Mesendoderm (in vitro differentiated cells): ENCODE results near the gene TGFBR3L.
A peak's percentile ranks its signal among the peaks of the same experiment; 100 is the strongest.
"Not testable (repeated sequence)": the region's sequence is repeated elsewhere in the genome, so short reads cannot be mapped to it uniquely, and the experiment has no call there.

Experiments used
- DNase-seq: peaks from one replicate; pipeline ENCODE4 v3.0.0; 2013
- H2AK5ac ChIP-seq: 2 replicates; pipeline ENCODE4 v1.6.1; 2013; ENCODE audit warnings: low read length, inconsistent platforms
- H2BK120ac ChIP-seq: 2 replicates; pipeline ENCODE4 v1.6.1; 2013; ENCODE audit warnings: low read depth, mild to moderate bottlenecking, low read length, moderate library complexity, mixed read lengths
- H2BK15ac ChIP-seq: replicated peaks from 2 replicates; pipeline ENCODE4 v1.6.1; 2013; ENCODE audit warnings: low read depth, mild to moderate bottlenecking, moderate library complexity
- H2BK5ac ChIP-seq: 2 replicates; pipeline ENCODE4 v1.6.1; 2013; ENCODE audit warnings: low read length, inconsistent platforms
- H3K18ac ChIP-seq: 2 replicates; pipeline ENCODE4 v1.6.1; 2013; ENCODE audit warnings: mild to moderate bottlenecking, low read length, mixed read lengths
- H3K23ac ChIP-seq: one replicate; pipeline ENCODE4 v1.6.1; 2013; ENCODE audit warnings: low read length
- H3K27ac ChIP-seq: 2 replicates; pipeline ENCODE4 v1.5.1; 2013; ENCODE audit warnings: low read depth, mild to moderate bottlenecking, inconsistent platforms, low read length, moderate library complexity
- H3K27me3 ChIP-seq: 2 replicates; pipeline ENCODE4 v1.6.1; 2013; ENCODE audit warnings: low read length, control low read depth, mild to moderate bottlenecking, inconsistent platforms; ENCODE audit not compliant: insufficient read depth, poor library complexity
- H3K36me3 ChIP-seq: 2 replicates; pipeline ENCODE4 v1.6.1; 2013; ENCODE audit warnings: low read length, inconsistent platforms; ENCODE audit not compliant: control insufficient read depth, insufficient read depth
- H3K4ac ChIP-seq: one replicate; pipeline ENCODE4 v1.6.1; 2013; ENCODE audit warnings: low read depth, mild to moderate bottlenecking, low read length, moderate library complexity
- H3K4me1 ChIP-seq: 2 replicates; pipeline ENCODE4 v1.6.1; 2013; ENCODE audit warnings: low read depth, low read length, inconsistent platforms; ENCODE audit not compliant: control insufficient read depth
- H3K4me2 ChIP-seq: 2 replicates; pipeline ENCODE4 v1.6.1; 2013; ENCODE audit warnings: low read length
- H3K4me3 ChIP-seq: 2 replicates; pipeline ENCODE4 v1.5.1; 2013; ENCODE audit warnings: mild to moderate bottlenecking, low read length
- H3K56ac ChIP-seq: one replicate; pipeline ENCODE4 v1.6.1; 2013; ENCODE audit warnings: low read length
- H3K79me1 ChIP-seq: 2 replicates; pipeline ENCODE4 v1.6.1; 2013; ENCODE audit warnings: low read length, inconsistent platforms
- H3K79me2 ChIP-seq: 2 replicates; pipeline ENCODE4 v1.6.1; 2013; ENCODE audit warnings: mild to moderate bottlenecking, low read length; ENCODE audit not compliant: control insufficient read depth, insufficient read depth
- H3K9ac ChIP-seq: 2 replicates; pipeline ENCODE4 v1.6.1; 2013; ENCODE audit warnings: low read length, inconsistent platforms
- H4K5ac ChIP-seq: one replicate; pipeline ENCODE4 v1.6.1; 2013; ENCODE audit warnings: low read length
- H4K8ac ChIP-seq: one replicate; pipeline ENCODE4 v1.6.1; 2013; ENCODE audit warnings: low read depth, mild to moderate bottlenecking, control low read depth, low read length, moderate library complexity
- WGBS: extraction: QIAGEN DNeasy Blood & Tissue Kit; methylation state at CpG from one replicate; pipeline ENCODE4 v1.1.7; 2013; ENCODE audit warnings: low lambda C conversion rate, missing lambda C conversion rate; ENCODE audit not compliant: insufficient coverage; ENCODE audit errors: extremely low coverage; 5-methylcytosine and 5-hydroxymethylcytosine counted together

TGFBR3L gene

DNA sequence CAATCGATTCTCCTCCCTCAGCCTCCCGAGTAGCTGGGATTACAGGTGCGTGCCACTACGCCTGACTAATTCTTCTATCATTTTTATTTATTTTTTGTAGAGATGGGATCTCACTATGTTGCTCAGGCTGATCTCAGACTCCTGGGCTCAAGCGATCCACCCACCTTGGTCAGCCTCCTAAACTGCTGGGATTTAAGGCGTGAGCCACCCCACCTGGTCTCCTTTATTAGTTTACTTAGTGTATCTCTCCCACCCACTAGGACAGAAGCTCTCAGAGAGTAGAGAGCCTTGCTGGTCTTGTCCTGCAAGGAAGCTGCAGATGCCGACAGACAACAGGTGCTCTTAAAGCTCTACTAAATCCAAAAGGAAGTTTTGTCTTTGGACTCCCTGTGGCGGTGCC is 28.8 kb upstream of the TGFBR3L start:
- no peaks in the 10 kb centered on the region for H3K79me2 ChIP-seq
- H4K8ac ChIP-seq = no peak overlapping the region
- no peak overlapping the region for H2BK5ac ChIP-seq
- no CpG with 5 or more reads among the region's 8 CpGs for WGBS
- no peak overlapping the region for H3K23ac ChIP-seq
- no peaks in the 10 kb centered on the region for H3K79me1 ChIP-seq
- no peak overlapping the region for H3K27ac ChIP-seq
- no peak for DNase-seq
- no peaks in the 10 kb centered on the region for H3K4me1 ChIP-seq
- H3K56ac ChIP-seq = no peak overlapping the region
- no peaks in the 10 kb centered on the region for H3K27me3 ChIP-seq
- H2BK15ac ChIP-seq = no peak overlapping the region
- no peak overlapping the region for H3K4ac ChIP-seq
- H2BK120ac ChIP-seq = no peak overlapping the region
- H4K5ac ChIP-seq = no peak overlapping the region
- no peak overlapping the region for H3K4me2 ChIP-seq
- no peak overlapping the region for H3K9ac ChIP-seq
- H3K18ac ChIP-seq = no peak overlapping the region
- no peak overlapping the region for H3K4me3 ChIP-seq
- H3K36me3 ChIP-seq = no peaks in the 10 kb centered on the region
- no peak overlapping the region for H2AK5ac ChIP-seq

DNA sequence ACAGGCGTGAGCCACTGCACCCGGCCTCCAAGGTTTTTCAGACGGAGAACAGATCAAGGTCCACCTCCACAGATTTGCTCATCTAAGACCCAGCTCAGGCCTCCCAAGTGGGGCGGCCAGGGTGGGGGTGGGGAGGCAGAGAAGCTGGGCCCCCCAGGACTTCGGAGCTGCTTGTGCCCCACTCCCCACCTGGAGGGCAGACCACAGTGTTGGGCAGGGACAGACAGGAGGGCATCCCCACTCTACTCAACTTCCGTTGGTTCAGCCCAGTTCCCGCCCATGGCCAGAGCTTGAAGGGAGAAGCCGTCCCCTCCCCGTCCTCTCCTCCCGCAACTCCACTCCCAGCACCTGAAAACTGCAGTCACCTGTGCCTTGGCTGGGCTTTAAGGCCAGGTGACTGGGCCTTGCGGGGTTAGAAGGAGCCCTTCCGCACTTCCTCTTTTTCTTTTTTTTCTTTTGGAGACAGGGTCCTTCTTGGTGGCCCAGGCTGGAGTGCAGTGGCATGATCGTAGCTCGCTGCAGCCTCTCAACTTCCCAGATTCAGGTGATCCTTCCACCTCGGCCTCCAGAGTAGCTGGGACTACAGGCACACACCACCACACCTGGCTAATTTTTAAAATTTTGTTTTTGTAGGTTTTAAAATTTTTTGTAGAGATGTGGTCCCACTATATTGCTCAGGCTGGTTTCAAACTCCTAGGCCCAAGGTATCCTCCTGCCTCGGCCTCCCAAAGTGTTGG is 27.1 kb upstream of the TGFBR3L start:
- no peak overlapping the region for H2BK5ac ChIP-seq
- H2AK5ac ChIP-seq = no peak overlapping the region
- no peaks in the 10 kb centered on the region for H3K4me1 ChIP-seq
- H3K23ac ChIP-seq = no peak overlapping the region
- H3K27ac ChIP-seq = no peak overlapping the region
- H3K56ac ChIP-seq = peak overlapping the region; percentile 80
- H2BK15ac ChIP-seq = no peak overlapping the region
- DNase-seq = no peak
- no peaks in the 10 kb centered on the region for H3K36me3 ChIP-seq
- no peak overlapping the region for H4K8ac ChIP-seq
- H4K5ac ChIP-seq = no peak overlapping the region
- H3K4ac ChIP-seq = no peak overlapping the region
- no peaks in the 10 kb centered on the region for H3K27me3 ChIP-seq
- H3K79me1 ChIP-seq = no peaks in the 10 kb centered on the region
- H3K9ac ChIP-seq = peak overlapping the region; percentile 49
- H3K79me2 ChIP-seq = no peaks in the 10 kb centered on the region
- H3K4me3 ChIP-seq = no peak overlapping the region
- WGBS = no CpG with 5 or more reads among the region's 16 CpGs
- no peak overlapping the region for H3K4me2 ChIP-seq
- H2BK120ac ChIP-seq = no peak overlapping the region
- H3K18ac ChIP-seq = no peak overlapping the region

GRCh38 chr19:7888145-7888825 is 26.3 kb upstream of the TGFBR3L start, which contains the start of gene LRRC8E:
TSS of gene LRRC8E (plus strand) at chr19:7888510. CDS start at chr19:7895604, 7,094 bp downstream.
- H3K56ac ChIP-seq = peak within 1 kb of the TSS; percentile 92
- peak; percentile 84 for DNase-seq
- H4K5ac ChIP-seq = no peak within 1 kb of the TSS
- no peak within 1 kb of the TSS for H2BK5ac ChIP-seq
- no peaks in the 10 kb centered on the region for H3K79me1 ChIP-seq
- H2BK15ac ChIP-seq = no peak within 1 kb of the TSS
- H3K27ac ChIP-seq = no peak within 1 kb of the TSS
- no peak within 1 kb of the TSS for H3K4ac ChIP-seq
- H3K27me3 ChIP-seq = no peaks in the 10 kb centered on the region
- peak within 1 kb of the TSS; percentile 66 for H3K23ac ChIP-seq
- no peak within 1 kb of the TSS for H2AK5ac ChIP-seq
- peak within 1 kb of the TSS; percentile 32 for H3K4me3 ChIP-seq
- H3K4me1 ChIP-seq = no peaks in the 10 kb centered on the region
- H3K18ac ChIP-seq = peak within 1 kb of the TSS; percentile 78
- peak within 1 kb of the TSS; percentile 71 for H3K9ac ChIP-seq
- H3K79me2 ChIP-seq = no peaks in the 10 kb centered on the region
- no peak within 1 kb of the TSS for H2BK120ac ChIP-seq
- no CpG with 5 or more reads among the region's 53 CpGs for WGBS
- H3K36me3 ChIP-seq = no peaks in the 10 kb centered on the region
- H3K4me2 ChIP-seq = peak within 1 kb of the TSS; percentile 64
- H4K8ac ChIP-seq = no peak within 1 kb of the TSS

DNA sequence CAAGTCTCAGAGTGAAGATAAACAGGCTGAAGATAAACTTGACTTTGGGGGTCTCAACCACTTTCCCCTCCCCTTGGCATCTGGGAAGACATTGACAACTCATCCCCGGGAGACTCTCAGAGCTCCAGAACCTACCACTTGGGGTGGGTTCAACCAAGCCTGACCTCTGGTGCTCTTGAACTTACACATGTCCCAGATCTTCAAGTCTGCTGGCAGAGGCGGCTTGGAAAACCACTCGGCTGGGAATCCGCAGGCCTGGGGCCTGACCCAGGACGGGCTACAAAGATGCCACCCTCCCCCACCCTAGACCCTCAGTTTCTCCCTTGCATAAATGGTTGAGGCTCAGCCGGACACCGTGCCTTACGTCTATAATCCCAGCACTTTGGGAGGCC is 25.8 kb upstream of the TGFBR3L start:
- H3K36me3 ChIP-seq = no peaks in the 10 kb centered on the region
- H3K4me2 ChIP-seq = peak overlapping the region; percentile 64
- no peak overlapping the region for H3K4ac ChIP-seq
- no peak overlapping the region for H4K5ac ChIP-seq
- peak overlapping the region; percentile 66 for H3K23ac ChIP-seq
- H2AK5ac ChIP-seq = no peak overlapping the region
- no peak overlapping the region for H3K27ac ChIP-seq
- peak overlapping the region; percentile 92 for H3K56ac ChIP-seq
- H3K79me1 ChIP-seq = no peaks in the 10 kb centered on the region
- no peak overlapping the region for H4K8ac ChIP-seq
- H3K27me3 ChIP-seq = no peaks in the 10 kb centered on the region
- no CpG with 5 or more reads among the region's 8 CpGs for whole genome bisulfite sequencing
- H3K4me3 ChIP-seq = peak overlapping the region; percentile 32
- peak overlapping the region; percentile 78 for H3K18ac ChIP-seq
- no peak for DNase-seq
- no peak overlapping the region for H2BK5ac ChIP-seq
- H3K79me2 ChIP-seq = no peaks in the 10 kb centered on the region
- H3K9ac ChIP-seq = peak overlapping the region; percentile 71
- no peaks in the 10 kb centered on the region for H3K4me1 ChIP-seq
- no peak overlapping the region for H2BK15ac ChIP-seq
- no peak overlapping the region for H2BK120ac ChIP-seq

GRCh38 chr19:7893362-7894101 is 21.1 kb upstream of the TGFBR3L start:
- H3K56ac ChIP-seq, H3K18ac ChIP-seq, H3K4me3 ChIP-seq, H3K4me2 ChIP-seq, H3K9ac ChIP-seq, H4K5ac ChIP-seq, H3K27me3 ChIP-seq, H3K36me3 ChIP-seq, H3K79me1 ChIP-seq, H3K79me2 ChIP-seq, H2BK120ac ChIP-seq, H2AK5ac ChIP-seq, DNase-seq, H3K4ac ChIP-seq, H3K27ac ChIP-seq, H2BK5ac ChIP-seq, H4K8ac ChIP-seq, H2BK15ac ChIP-seq, H3K23ac ChIP-seq, H3K4me1 ChIP-seq: not testable (repeated sequence)
- no CpG with 5 or more reads among the region's 18 CpGs for WGBS
